A549 (cell line): Measurements from ENCODE around the gene SMG6. TPM values are rescaled to one million over a fixed set of nuclear protein-coding genes. Genes with fewer than 3 reads are reported as not detected.

ENCODE experiments used
- ATAC-seq, 2 experiments: fragments of 200-7000 bp in 1 of 2; fragments of >200 bp in 1 of 2; cut with Nextera tagmentation in 1 of 2; cut with Tn5 transposase in 1 of 2; 3 replicates each; pipeline versions ENCODE4 v1.8.0 to v1.9.1; 2018 to 2020; ENCODE audit warnings: mild to moderate bottlenecking in 1 of 2, moderate library complexity in 1 of 2
- CTCF ChIA-PET: fragments of 300-600 bp; sonication (Branson Sonifier 250); formaldehyde crosslinking; extraction: SDS; loops from one replicate; lab custom pipeline; 2021; ENCODE audit warnings: antibody characterized with exemption, inconsistent platforms; lab: Yijun Ruan, JAX
- POLR2A ChIA-PET: fragments of 350-600 bp; formaldehyde crosslinking; extraction: SDS; loops from one replicate; lab custom pipeline; 2021; ENCODE audit warnings: antibody characterized with exemption, inconsistent platforms; lab: Yijun Ruan, JAX
- DNase-seq, 2 experiments: peaks; one replicate each; pipeline versions ENCODE4 v3.0.0 to v3.0.0-alpha.2; 2011 to 2016; ENCODE audit warnings: low read depth in 1 of 2, low spot score in 1 of 2
- FAIRE-seq: peaks from 2 replicates; lab custom pipeline; 2011; peaks lifted over from hg19 to GRCh38; lab: Jason Lieb, UNC
- H3K27ac ChIP-seq, 2 experiments: fragments of >200 bp; sonication (Bioruptor Twin); formaldehyde crosslinking; 3 replicates each; pipeline ENCODE4 v1.5.1; 2016 to 2017
- H3K4me1 ChIP-seq: fragments of >200 bp; sonication (Bioruptor Twin); formaldehyde crosslinking; 3 replicates; pipeline ENCODE4 v1.6.1; 2016
- H3K4me2 ChIP-seq: fragments of >200 bp; sonication (Bioruptor Twin); formaldehyde crosslinking; 3 replicates; pipeline ENCODE4 v1.6.1; 2016
- H3K4me3 ChIP-seq: fragments of >200 bp; sonication (Bioruptor Twin); formaldehyde crosslinking; 3 replicates; pipeline ENCODE4 v1.5.1; 2016
- H3K9me3 ChIP-seq: fragments of >200 bp; sonication (Bioruptor Twin); formaldehyde crosslinking; 3 replicates; pipeline ENCODE4 v1.6.1; 2016
- BHLHE40 ChIP-seq: IDR thresholded peaks from 2 replicates; pipeline ENCODE4 v1.6.1; 2012; ENCODE audit warnings: low read depth, low read length, inconsistent platforms
- CBX8 ChIP-seq: fragments of 200-600 bp; sonication (generic); IDR thresholded peaks from 2 replicates; pipeline ENCODE4 v1.6.1; 2016
- CEBPB ChIP-seq, 2 experiments: fragments of >200 bp in 1 of 2; sonication (Bioruptor Twin) in 1 of 2; formaldehyde crosslinking in 1 of 2; IDR thresholded peaks; 2 replicates each; pipeline ENCODE4 v1.6.1; 2012 to 2016
- E2F6 ChIP-seq: IDR thresholded peaks from 2 replicates; pipeline ENCODE4 v1.6.1; 2012; ENCODE audit warnings: low read depth, borderline replicate concordance
- ESRRA ChIP-seq: fragments of 150-350 bp; IDR thresholded peaks from 2 replicates; pipeline ENCODE4 v1.6.1; 2014; ENCODE audit warnings: mild to moderate bottlenecking, low read length, borderline replicate concordance
- FOXS1 ChIP-seq: fragments of 250-450 bp; sonication (Bioruptor Pico); IDR thresholded peaks from 2 replicates; pipeline ENCODE4 v1.5.0; 2020; ENCODE audit warnings: mild to moderate bottlenecking, moderate library complexity
- HEYL ChIP-seq: fragments of 250-450 bp; sonication (Bioruptor Pico); IDR thresholded peaks from 2 replicates; pipeline ENCODE4 v1.8.0; 2021; ENCODE audit warnings: mild to moderate bottlenecking, moderate library complexity
- KDM1A ChIP-seq: fragments of 200-600 bp; sonication (generic); IDR thresholded peaks from 2 replicates; pipeline ENCODE4 v1.6.1; 2016; ENCODE audit warnings: low read depth, mild to moderate bottlenecking
- MAFK ChIP-seq: fragments of 450-650 bp; IDR thresholded peaks from 2 replicates; pipeline ENCODE4 v1.6.1; 2014; ENCODE audit not compliant: partially characterized antibody
- MAZ ChIP-seq: fragments of 150-350 bp; IDR thresholded peaks from 2 replicates; pipeline ENCODE4 v1.6.1; 2014; ENCODE audit warnings: antibody characterized with exemption, low read depth, low read length, borderline replicate concordance
- NFE2L2 ChIP-seq: fragments of 150-350 bp; conservative IDR thresholded peaks from 2 replicates; pipeline ENCODE4 v1.6.1; 2014; ENCODE audit warnings: low read length
- PBX3 ChIP-seq: IDR thresholded peaks from 2 replicates; pipeline ENCODE4 v1.6.1; 2012
- POLR2AphosphoS2 ChIP-seq: conservative IDR thresholded peaks from 2 replicates; pipeline ENCODE4 v1.6.1; 2012; ENCODE audit warnings: low read length, improper control_type of control experiment, inconsistent platforms
- RAD21 ChIP-seq, 2 experiments: fragments of >200 bp in 1 of 2; sonication (Bioruptor Twin) in 1 of 2; formaldehyde crosslinking in 1 of 2; IDR thresholded peaks in 1 of 2; conservative IDR thresholded peaks in 1 of 2; 2 replicates in 1 of 2; 3 replicates in 1 of 2; pipeline ENCODE4 v1.6.1; 2012 to 2018; ENCODE audit warnings: inconsistent platforms in 1 of 2
- RNF2 ChIP-seq: fragments of 200-600 bp; sonication (generic); IDR thresholded peaks from 2 replicates; pipeline ENCODE4 v1.6.1; 2016; ENCODE audit warnings: low read depth, mild to moderate bottlenecking, antibody characterized with exemption, moderate library complexity, borderline replicate concordance
- SMC3 ChIP-seq: fragments of >200 bp; sonication (Bioruptor Twin); formaldehyde crosslinking; IDR thresholded peaks from 3 replicates; pipeline ENCODE4 v1.6.1; 2018; ENCODE audit warnings: inconsistent platforms
- USF2 ChIP-seq: fragments of 450-650 bp; IDR thresholded peaks from 2 replicates; pipeline ENCODE4 v1.6.1; 2014; ENCODE audit warnings: antibody characterized with exemption
- ZSCAN20 ChIP-seq: fragments of 250-450 bp; sonication (Bioruptor Pico); IDR thresholded peaks from 2 replicates; pipeline ENCODE4 v1.8.0; 2022; ENCODE audit warnings: mild to moderate bottlenecking, moderate library complexity
- WGBS: methylation state at CpG from one replicate; pipeline ENCODE4 v1.1.6; 2017; ENCODE audit errors: missing lambda C conversion rate; 5-methylcytosine and 5-hydroxymethylcytosine counted together
- polyA plus RNA-seq, 4 experiments: library from polyadenylated mRNA; depleted of rRNA in 3 of 4; stranded (reverse); fragments of >200 nt; fragmentation: RNase III in 1 of 4; extraction: RNeasy Plus Mini Kit Qiagen cat#74134 plus additional on column Dnase treatment in 1 of 4; gene quantifications; 2 replicates in 3 of 4; 3 replicates in 1 of 4; pipeline ENCODE4 v1.2.3, GENCODE V29; 2011 to 2017
- TF ChIP-seq, protein P1 (sequence below): fragments of >200 bp; sonication (Bioruptor Twin); formaldehyde crosslinking; IDR thresholded peaks from 3 replicates; pipeline ENCODE4 v1.6.1; 2016
- TF ChIP-seq, protein P2 (sequence below): fragments of >200 bp; sonication (Bioruptor Twin); formaldehyde crosslinking; IDR thresholded peaks from 3 replicates; pipeline ENCODE4 v1.5.1; 2016
- TF ChIP-seq, protein P3 (sequence below): IDR thresholded peaks from 2 replicates; pipeline ENCODE4 v1.6.1; 2012

The SMG6 gene
- polyA plus RNA-seq, 2 of the 4 experiments (the other 2 are of a cell fraction): 4.7 to 17.0 TPM

- WGBS: 54% methylated on average over 7 of the region's 7 CpGs
- TF ChIP-seq SMC3: peak; percentile 39; the same call in 2 of the 3 replicates
- no peak for TF ChIP-seq HEYL (CRISPR knock-in tag)
- TF ChIP-seq, protein P1, sequence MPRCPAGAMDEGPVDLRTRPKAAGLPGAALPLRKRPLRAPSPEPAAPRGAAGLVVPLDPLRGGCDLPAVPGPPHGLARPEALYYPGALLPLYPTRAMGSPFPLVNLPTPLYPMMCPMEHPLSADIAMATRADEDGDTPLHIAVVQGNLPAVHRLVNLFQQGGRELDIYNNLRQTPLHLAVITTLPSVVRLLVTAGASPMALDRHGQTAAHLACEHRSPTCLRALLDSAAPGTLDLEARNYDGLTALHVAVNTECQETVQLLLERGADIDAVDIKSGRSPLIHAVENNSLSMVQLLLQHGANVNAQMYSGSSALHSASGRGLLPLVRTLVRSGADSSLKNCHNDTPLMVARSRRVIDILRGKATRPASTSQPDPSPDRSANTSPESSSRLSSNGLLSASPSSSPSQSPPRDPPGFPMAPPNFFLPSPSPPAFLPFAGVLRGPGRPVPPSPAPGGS: no peak
- peak; percentile 63 to 65 for TF ChIP-seq RAD21 (conservative IDR thresholded peaks at IDR 0.05 in 1 of 2, IDR thresholded peaks at IDR 0.05 in 1 of 2)
- TF ChIP-seq, protein P2, sequence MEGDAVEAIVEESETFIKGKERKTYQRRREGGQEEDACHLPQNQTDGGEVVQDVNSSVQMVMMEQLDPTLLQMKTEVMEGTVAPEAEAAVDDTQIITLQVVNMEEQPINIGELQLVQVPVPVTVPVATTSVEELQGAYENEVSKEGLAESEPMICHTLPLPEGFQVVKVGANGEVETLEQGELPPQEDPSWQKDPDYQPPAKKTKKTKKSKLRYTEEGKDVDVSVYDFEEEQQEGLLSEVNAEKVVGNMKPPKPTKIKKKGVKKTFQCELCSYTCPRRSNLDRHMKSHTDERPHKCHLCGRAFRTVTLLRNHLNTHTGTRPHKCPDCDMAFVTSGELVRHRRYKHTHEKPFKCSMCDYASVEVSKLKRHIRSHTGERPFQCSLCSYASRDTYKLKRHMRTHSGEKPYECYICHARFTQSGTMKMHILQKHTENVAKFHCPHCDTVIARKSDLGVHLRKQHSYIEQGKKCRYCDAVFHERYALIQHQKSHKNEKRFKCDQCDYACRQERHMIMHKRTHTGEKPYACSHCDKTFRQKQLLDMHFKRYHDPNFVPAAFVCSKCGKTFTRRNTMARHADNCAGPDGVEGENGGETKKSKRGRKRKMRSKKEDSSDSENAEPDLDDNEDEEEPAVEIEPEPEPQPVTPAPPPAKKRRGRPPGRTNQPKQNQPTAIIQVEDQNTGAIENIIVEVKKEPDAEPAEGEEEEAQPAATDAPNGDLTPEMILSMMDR: peak; percentile 71
- TF ChIP-seq E2F6: no peak
- ATAC-seq (peak; percentile 84 to 89), FAIRE-seq (peak; percentile 65), DNase-seq (peak; percentile 67 to 78)
- Histone ChIP-seq H3K9me3 (no peaks in the 10 kb centered on the region), H3K4me1 (no peaks in the 10 kb centered on the region), H3K4me3 (no peak overlapping the region), H3K27ac (no peak overlapping the region), H3K4me2 (no peak overlapping the region)
- CTCF ChIA-PET: interaction anchor here (0.6 to 15.2 kb wide), 31 partner anchors 10 to 400 kb away, joined by 3 to 201 read pairs (median 4); partner anchors contain the start of genes DPH1 and HIC1
- POLR2A ChIA-PET: interaction anchor here (0.7 kb wide), 1 partner anchor 21 kb away, joined by 4 read pairs; the partner anchor contains the start of genes SMG6 and SRR
Measured at GRCh38 chr17:2282297-2282873, 21.2 kb downstream of the SMG6 start.

DNA sequence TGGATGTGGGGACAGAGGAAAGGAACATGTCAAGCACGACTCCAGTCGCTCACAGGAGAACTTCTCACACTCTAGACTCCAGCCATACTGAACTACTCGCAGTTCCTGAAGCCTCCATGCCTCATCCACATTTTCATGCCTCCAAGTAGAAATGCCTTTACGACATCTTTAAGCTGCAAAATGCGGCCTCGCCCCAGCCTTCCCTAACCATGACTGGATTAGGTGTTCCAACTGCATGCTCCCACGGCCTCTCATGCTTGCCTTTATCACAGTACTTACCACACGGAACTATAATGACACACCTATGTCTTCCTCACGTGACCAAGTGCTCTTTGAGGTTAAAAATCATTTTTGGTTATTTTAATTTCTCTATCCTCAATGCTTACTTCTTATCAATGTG, 23.9 kb downstream of the SMG6 start:
- FAIRE-seq: peak; percentile 63
- ChIA-PET POLR2A (no interaction called here), CTCF (interaction anchor here (4.3 to 15.2 kb wide), 4 partner anchors 12 to 223 kb away, joined by 17 to 201 read pairs (median 82); partner anchors contain the start of gene HIC1)
- no peak overlapping the region for H3K4me2 ChIP-seq
- no peaks in the 10 kb centered on the region for H3K4me1 ChIP-seq
- no peaks in the 10 kb centered on the region for H3K9me3 ChIP-seq
- H3K4me3 ChIP-seq: no peak overlapping the region
- TF ChIP-seq E2F6: no peak
- 91% methylated on average over 9 of the region's 9 CpGs for WGBS
- no peak for ATAC-seq
- no peak overlapping the region for H3K27ac ChIP-seq
- no peak for DNase-seq

- ChIA-PET POLR2A (no interaction called here), CTCF (interaction anchor here (0.6 to 15.2 kb wide), 5 partner anchors 9 to 457 kb away, joined by 3 to 201 read pairs (median 4); partner anchors contain the start of gene HIC1)
- DNase-seq: no peak
- ATAC-seq: no peak
- no peaks in the 10 kb centered on the region for H3K9me3 ChIP-seq
- no peak overlapping the region for H3K4me2 ChIP-seq
- no peaks in the 10 kb centered on the region for H3K4me1 ChIP-seq
- WGBS: 96% methylated on average over 9 of the region's 9 CpGs
- no peak overlapping the region for H3K27ac ChIP-seq
- no peak for FAIRE-seq
- no peak overlapping the region for H3K4me3 ChIP-seq
- TF ChIP-seq MAFK (peak; percentile 80), PBX3 (no peak)
Measured at GRCh38 chr17:2277429-2278170, 26.0 kb downstream of the SMG6 start.

DNA sequence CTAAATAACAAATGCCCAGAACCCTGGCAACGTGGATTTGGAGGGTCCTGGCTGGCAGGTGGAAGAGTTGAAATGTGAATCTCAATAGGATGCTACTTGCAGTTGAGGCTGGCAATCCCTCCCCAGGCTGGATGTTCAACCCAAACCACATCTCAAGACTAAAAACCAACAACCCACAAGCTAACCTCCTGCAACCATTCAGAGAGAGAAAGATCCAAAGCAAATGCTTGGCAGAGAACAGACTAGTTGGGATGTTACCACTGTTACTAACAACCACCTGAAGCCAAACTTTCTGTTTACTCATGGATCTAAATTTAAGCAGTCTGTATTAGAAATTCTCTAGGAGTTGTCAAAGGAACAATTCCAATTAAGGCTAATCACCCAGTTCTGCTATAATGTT, 27.9 kb downstream of the SMG6 start:
- H3K27ac ChIP-seq: no peak overlapping the region
- CTCF ChIA-PET: interaction anchor here (1.0 to 2.0 kb wide), 4 partner anchors 9 to 221 kb away, joined by 3 to 10 read pairs (median 6); partner anchors contain the start of gene HIC1
- ATAC-seq (no peak), DNase-seq (no peak), FAIRE-seq (no peak)
- POLR2A ChIA-PET: no interaction called here
- no peaks in the 10 kb centered on the region for H3K4me1 ChIP-seq
- H3K4me2 ChIP-seq: no peak overlapping the region
- WGBS: 96% methylated on average over 1 of the region's 1 CpG
- no peaks in the 10 kb centered on the region for H3K9me3 ChIP-seq
- H3K4me3 ChIP-seq: no peak overlapping the region
- no peak for TF ChIP-seq USF2
- no peak for TF ChIP-seq CBX8
- TF ChIP-seq BHLHE40: no peak
- TF ChIP-seq ESRRA: no peak
- no peak for TF ChIP-seq MAZ
- TF ChIP-seq ZSCAN20: no peak
- TF ChIP-seq CEBPB (IDR thresholded peaks at IDR 0.05): no peak
- no peak for TF ChIP-seq POLR2AphosphoS2
- TF ChIP-seq, protein P3, sequence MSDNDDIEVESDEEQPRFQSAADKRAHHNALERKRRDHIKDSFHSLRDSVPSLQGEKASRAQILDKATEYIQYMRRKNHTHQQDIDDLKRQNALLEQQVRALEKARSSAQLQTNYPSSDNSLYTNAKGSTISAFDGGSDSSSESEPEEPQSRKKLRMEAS: no peak
- no peak for TF ChIP-seq RNF2
- TF ChIP-seq FOXS1 (CRISPR knock-in tag): no peak
- TF ChIP-seq NFE2L2: no peak
- TF ChIP-seq KDM1A: no peak
